Keratinocyte (primary cell): Measurements from ENCODE around the gene AP3M1. TPM values are rescaled to one million over a fixed set of nuclear protein-coding genes. Genes with fewer than 3 reads are reported as not detected.

Experiments used
- DNase-seq: peaks from one replicate; pipeline ENCODE4 v3.0.0-alpha.2; 2011; ENCODE audit warnings: low read depth, missing footprints, low spot score
- FAIRE-seq: peaks from 2 replicates; lab custom pipeline; 2011; peaks lifted over from hg19 to GRCh38; lab: Jason Lieb, UNC
- H2AFZ ChIP-seq: 2 replicates; pipeline ENCODE4 v1.6.0; 2012; ENCODE audit warnings: low read length, control low read depth, inconsistent platforms; ENCODE audit not compliant: control insufficient read depth
- H3K27ac ChIP-seq: 2 replicates; pipeline ENCODE4 v1.5.1; 2011; ENCODE audit warnings: low read length; ENCODE audit not compliant: control insufficient read depth, insufficient read depth
- H3K27me3 ChIP-seq: 3 replicates; pipeline ENCODE4 v1.6.0; 2011; ENCODE audit warnings: low read length; ENCODE audit not compliant: control insufficient read depth, insufficient read depth; ENCODE audit errors: extremely low read depth
- H3K36me3 ChIP-seq, 2 experiments: 2 replicates in 1 of 2; 3 replicates in 1 of 2; pipeline ENCODE4 v1.5.1; 2011; ENCODE audit warnings: low read length in 2 of 2, mild to moderate bottlenecking in 1 of 2; ENCODE audit not compliant: control insufficient read depth in 2 of 2, insufficient read depth in 2 of 2; ENCODE audit errors: extremely low read depth in 1 of 2
- H3K4me1 ChIP-seq: 3 replicates; pipeline ENCODE4 v1.5.1; 2011; ENCODE audit warnings: low read length; ENCODE audit not compliant: control insufficient read depth, insufficient read depth; ENCODE audit errors: extremely low read depth
- H3K4me2 ChIP-seq: 3 replicates; pipeline ENCODE4 v1.6.0; 2011; ENCODE audit warnings: low read depth, low read length; ENCODE audit not compliant: control insufficient read depth, insufficient read depth; ENCODE audit errors: extremely low read depth
- H3K4me3 ChIP-seq, 3 experiments: fragments of 200-600 bp in 1 of 3; sonication (generic) in 1 of 3; 2 replicates in 2 of 3; 3 replicates in 1 of 3; pipeline ENCODE4 v1.5.1; 2011 to 2016; ENCODE audit warnings: low read length in 3 of 3, mild to moderate bottlenecking in 3 of 3, control low read depth in 2 of 3, inconsistent platforms in 1 of 3, low read depth in 1 of 3, mixed read lengths in 1 of 3, mixed run types in 1 of 3, moderate library complexity in 1 of 3; ENCODE audit not compliant: control insufficient read depth in 2 of 3, insufficient read depth in 2 of 3; ENCODE audit errors: extremely low read depth in 1 of 3
- H3K79me2 ChIP-seq: 2 replicates; pipeline ENCODE4 v1.6.0; 2012; ENCODE audit warnings: low read length; ENCODE audit not compliant: control insufficient read depth, insufficient read depth
- H3K9ac ChIP-seq: 3 replicates; pipeline ENCODE4 v1.6.0; 2011; ENCODE audit warnings: low read length; ENCODE audit not compliant: control insufficient read depth, insufficient read depth; ENCODE audit errors: extremely low read depth
- H3K9me1 ChIP-seq: 3 replicates; pipeline ENCODE4 v1.6.0; 2011; ENCODE audit warnings: low read length; ENCODE audit not compliant: control insufficient read depth, insufficient read depth; ENCODE audit errors: extremely low read depth
- H3K9me3 ChIP-seq: 2 replicates; pipeline ENCODE4 v1.5.1; 2012; ENCODE audit warnings: low read depth, low read length; ENCODE audit not compliant: control insufficient read depth
- H4K20me1 ChIP-seq: 3 replicates; pipeline ENCODE4 v1.6.0; 2011; ENCODE audit warnings: low read length; ENCODE audit not compliant: control insufficient read depth, insufficient read depth; ENCODE audit errors: extremely low read depth
- CTCF ChIP-seq, 3 experiments: IDR thresholded peaks in 1 of 3; conservative IDR thresholded peaks in 1 of 3; optimal IDR thresholded peaks in 1 of 3; 2 replicates in 2 of 3; 3 replicates in 1 of 3; pipeline versions ENCODE3 to v1.5.1; 2011; ENCODE audit warnings: low read length in 3 of 3, mild to moderate bottlenecking in 3 of 3, moderate library complexity in 2 of 3, control low read depth in 1 of 3, inconsistent platforms in 1 of 3; ENCODE audit not compliant: insufficient read depth in 2 of 3; ENCODE audit errors: extremely low read depth in 1 of 3
- EZH2 ChIP-seq: IDR thresholded peaks from one replicate; pipeline ENCODE4 v1.6.1; 2012; ENCODE audit warnings: inconsistent platforms, mild to moderate bottlenecking, low read length, moderate library complexity
- dilution Hi-C: fragments of 300-500 bp; cut with MboI; formaldehyde crosslinking; loops from one replicate; pipeline ENCODE4 v1.7.0; 2020; ENCODE audit warnings: low sequenced_read_pairs; ENCODE audit not compliant: extremely low pct_ligation_motif_present
- polyA plus RNA-seq, 5 experiments: library from polyadenylated mRNA; depleted of rRNA in 3 of 5; stranded (reverse) in 3 of 5; stranded (forward) in 1 of 5; unstranded in 1 of 5; fragments of >200 nt; gene quantifications; 1 replicate in 1 of 5; 2 replicates in 3 of 5; 3 replicates in 1 of 5; pipeline versions ENCODE4 v1.2.1 to v1.2.3, GENCODE V29; 2011 to 2012; ENCODE audit warnings: missing spikeins in 2 of 5, low read depth in 1 of 5, low replicate concordance in 1 of 5

The AP3M1 gene
- polyA plus RNA-seq, 1 donor (not counting 4 experiments of a cell fraction or from before 2014, with no cell fraction given) = 53.5 TPM

DNA sequence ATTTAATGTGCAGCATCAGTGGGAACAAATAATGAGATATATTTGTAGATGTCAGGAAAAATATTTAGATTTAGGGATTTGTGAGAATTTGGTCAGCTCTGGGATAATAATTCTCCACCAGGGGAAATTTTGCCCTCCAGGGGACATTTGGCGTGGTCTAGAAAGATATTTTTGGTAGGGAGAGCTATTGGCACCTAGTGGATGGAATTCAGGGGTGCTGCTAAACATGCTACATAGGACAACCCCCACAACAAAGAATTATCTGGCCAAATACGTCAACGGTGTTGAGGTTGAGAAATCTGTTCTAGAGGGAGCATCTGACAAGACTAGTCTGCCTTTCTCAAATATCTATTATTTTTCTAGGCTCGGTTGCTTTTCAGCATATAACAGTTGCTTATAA is 2.5 kb upstream of the AP3M1 start:
- no peaks in the 10 kb centered on the region for H3K9me3 ChIP-seq
- peak overlapping the region in 2 of 3 experiments; percentile 26 to 81 for H3K4me3 ChIP-seq
- peaks cover 2% of the 10 kb centered on the region for H3K9me1 ChIP-seq
- no peak for DNase-seq
- H3K36me3 ChIP-seq = peaks cover 1% of the 10 kb centered on the region in 2 experiments
- peak overlapping the region; percentile 64 for H3K4me2 ChIP-seq
- H3K79me2 ChIP-seq = peaks cover 63% of the 10 kb centered on the region
- FAIRE-seq = no peak
- H3K27me3 ChIP-seq = no peaks in the 10 kb centered on the region
- peak; percentile 60 to 83 (median 63) for TF ChIP-seq CTCF (optimal IDR thresholded peaks at IDR 0.05 in 1 of 3, IDR thresholded peaks at IDR 0.05 in 1 of 3, conservative IDR thresholded peaks at IDR 0.05 in 1 of 3; ENCODE audit: extremely low read depth in 1 of 3, insufficient read depth in 2 of 3, low read length in 3 of 3)
- no peak for TF ChIP-seq EZH2
- dilution Hi-C loops = no loop called here
- peaks cover 19% of the 10 kb centered on the region for H3K4me1 ChIP-seq
- peak overlapping the region; percentile 34 for H3K9ac ChIP-seq
- H3K27ac ChIP-seq = peak overlapping the region; percentile 38
- no peaks in the 10 kb centered on the region for H4K20me1 ChIP-seq
- peak overlapping the region; percentile 45 for H2AFZ ChIP-seq

DNA sequence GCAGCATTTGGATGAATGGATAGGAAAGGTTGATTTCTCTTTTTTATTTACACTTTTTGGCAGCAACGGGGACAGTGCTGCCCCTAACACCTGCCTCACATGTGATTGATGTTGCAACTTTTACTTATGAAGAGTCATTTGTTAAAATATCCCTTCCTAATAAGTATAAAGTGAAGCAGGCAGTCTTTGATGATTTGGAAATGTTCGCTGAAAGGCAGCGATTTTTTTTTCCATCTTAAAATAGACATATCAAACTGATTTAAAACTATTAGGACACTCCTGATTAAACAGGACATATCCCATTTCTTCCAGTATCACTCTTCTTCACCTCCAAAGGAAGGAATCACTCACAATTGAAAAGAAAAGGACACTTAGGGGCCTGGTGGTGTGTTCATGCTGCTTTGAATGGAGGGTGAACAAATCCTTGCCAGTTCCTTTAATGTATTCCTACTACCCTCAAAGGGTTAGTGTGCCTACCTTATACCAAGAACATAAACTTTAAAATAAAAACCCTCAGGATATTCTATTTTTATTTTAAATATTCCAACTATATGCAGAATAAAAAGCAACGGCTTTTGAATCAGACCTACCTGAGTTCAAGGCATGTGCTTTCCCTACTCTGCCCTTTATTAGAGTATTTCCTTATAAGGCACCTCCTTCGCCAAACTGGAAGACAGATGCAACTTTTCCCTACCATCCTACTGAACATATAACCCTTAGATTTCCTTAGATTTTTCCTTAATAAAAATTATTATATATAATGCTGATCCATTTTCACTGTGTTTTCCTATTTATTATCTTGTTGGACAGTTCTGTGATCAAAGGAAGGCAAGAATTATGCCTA is 1.5 kb upstream of the AP3M1 start:
- Histone ChIP-seq H3K4me2 (peak overlapping the region; percentile 64), H3K27ac (peak overlapping the region; percentile 98), H3K79me2 (peaks cover 63% of the 10 kb centered on the region), H3K27me3 (no peaks in the 10 kb centered on the region), H3K9ac (peak overlapping the region; percentile 98), H3K4me1 (peaks cover 19% of the 10 kb centered on the region), H2AFZ (peak overlapping the region; percentile 99), H3K4me3 (peak overlapping the region; percentile 81 to 96 (median 90)), H3K36me3 (peaks cover 1 to 2% of the 10 kb centered on the region in 2 experiments), H3K9me1 (peaks cover 2% of the 10 kb centered on the region), H4K20me1 (no peaks in the 10 kb centered on the region), H3K9me3 (no peaks in the 10 kb centered on the region)
- TF ChIP-seq EZH2 = no peak
- dilution Hi-C loops = no loop called here
- FAIRE-seq (no peak), DNase-seq (no peak)
